CD4-positive, alpha-beta T cell treated with Interleukin-17A for 4 hours (primary cell): ENCODE data around the gene DPM2.

Experiments
- DNase-seq: peaks from one replicate; pipeline ENCODE4 v3.0.0-alpha.2; 2020; ENCODE audit warnings: mixed read lengths

DPM2 gene, protein sequence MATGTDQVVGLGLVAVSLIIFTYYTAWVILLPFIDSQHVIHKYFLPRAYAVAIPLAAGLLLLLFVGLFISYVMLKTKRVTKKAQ

DNA sequence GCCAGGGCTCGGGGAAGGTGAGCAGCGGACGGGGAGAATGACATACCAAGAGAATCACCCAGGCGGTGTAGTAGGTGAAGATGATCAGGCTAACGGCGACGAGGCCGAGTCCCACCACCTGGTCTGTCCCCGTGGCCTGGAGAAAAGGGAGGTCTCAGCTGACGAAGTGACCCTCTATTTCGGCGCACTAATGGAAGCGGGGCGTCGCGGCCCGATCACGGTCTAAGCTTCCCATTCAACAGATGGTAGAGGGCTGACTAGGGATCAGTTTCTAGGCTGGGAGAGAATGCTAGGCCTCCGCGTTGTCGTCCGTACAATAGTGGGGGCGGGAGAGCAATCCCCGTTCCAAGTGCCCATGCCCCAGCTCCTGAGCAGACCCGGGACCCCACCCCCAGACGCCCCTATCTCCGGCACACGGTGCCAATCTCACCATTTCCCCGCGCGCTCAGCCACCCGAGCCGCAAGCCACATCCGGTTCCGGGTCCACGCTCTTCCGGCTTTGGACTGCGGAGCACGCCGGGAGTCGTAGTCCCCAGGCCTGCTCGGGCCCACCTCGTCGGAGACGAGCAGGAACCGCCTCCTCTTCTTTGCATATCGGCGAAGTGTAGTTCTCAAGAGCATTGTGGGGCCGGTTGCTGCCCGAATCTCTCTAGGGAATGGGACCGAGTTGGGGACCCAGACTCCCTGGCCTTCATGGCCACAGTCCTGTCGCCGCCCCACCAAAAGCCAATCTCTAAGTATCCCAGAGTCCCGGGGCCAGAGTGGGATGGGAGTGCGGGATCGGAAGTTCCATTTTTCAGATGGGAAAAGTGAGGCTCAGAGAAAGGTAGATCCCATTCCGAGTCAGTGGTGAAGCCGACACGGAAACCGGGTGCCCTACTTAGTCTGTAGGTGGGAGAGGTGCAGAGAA lies at the start of gene DPM2:
Gene DPM2 (minus strand): TSS at position 467 of the 910 bp plus-strand sequence. CDS start 34 bp downstream, at position 433.
- DNase-seq = peak; percentile 91

DNA sequence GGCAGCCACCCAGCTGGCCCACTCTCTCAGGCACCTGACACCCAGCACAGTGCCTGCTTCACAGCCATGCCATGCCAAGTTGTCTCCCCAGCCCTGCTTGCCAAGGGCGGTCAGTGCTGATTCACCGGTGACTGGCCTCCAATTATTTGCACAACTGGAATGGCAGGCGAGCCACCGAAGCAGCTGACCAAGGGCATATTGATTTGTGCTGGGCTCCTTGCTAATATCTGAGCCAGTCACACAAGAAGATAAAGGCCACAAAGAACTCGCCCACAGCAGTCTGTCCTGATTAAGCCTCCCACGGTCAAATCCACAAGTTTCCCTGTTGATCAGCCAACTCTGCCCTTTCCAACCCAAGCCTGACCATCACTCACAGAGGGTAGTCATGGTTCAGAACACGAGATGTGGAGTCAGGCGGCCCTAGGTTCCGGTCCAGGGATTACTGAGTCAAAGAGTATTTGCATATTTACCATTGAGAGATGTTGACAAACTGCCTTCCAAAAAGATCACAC lies 49.5 kb upstream of the DPM2 start:
- DNase-seq = no peak

DNA sequence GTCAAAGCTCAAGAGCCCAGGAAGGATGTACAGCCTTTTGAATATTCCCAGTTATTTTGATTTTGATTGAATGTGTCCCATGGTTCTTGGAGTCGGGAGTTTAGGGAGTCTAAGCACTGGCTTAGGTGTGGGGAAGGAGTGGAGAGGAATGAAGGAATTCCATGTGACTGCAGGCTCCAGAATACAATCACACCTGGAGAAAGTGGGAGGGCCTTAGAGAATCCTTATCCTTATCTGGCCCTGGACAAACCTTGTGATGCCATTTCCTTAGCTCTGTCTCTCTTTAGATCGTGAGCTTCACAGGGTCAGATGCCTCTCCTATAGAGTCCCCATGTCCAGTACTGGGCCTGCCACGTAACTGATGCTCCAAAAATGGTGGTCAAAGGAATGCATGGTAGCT lies 47.4 kb upstream of the DPM2 start:
- DNase-seq = no peak

DNA sequence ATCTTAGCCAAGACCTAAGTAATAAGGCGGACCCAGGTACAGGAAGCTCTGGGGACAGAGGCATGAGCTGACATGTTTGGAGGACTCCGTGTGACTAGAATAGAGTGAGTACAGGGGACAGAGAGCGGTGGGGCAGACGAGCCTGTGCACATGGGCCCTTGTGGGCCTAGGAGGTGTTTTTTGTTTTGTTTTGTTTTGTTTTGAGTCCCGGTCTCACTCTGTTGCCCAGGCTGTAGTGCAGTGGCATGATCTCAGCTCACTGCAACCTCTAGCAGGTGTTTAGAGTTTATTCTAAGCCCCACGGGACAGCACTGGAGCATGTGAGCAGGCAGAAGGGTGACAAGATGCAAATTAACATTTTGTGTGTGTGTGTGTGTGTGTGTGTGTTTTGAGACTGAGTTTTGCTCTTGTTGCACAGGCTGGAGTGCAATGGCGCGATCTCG lies 46.2 kb upstream of the DPM2 start:
- DNase-seq = peak; percentile 35

DNA sequence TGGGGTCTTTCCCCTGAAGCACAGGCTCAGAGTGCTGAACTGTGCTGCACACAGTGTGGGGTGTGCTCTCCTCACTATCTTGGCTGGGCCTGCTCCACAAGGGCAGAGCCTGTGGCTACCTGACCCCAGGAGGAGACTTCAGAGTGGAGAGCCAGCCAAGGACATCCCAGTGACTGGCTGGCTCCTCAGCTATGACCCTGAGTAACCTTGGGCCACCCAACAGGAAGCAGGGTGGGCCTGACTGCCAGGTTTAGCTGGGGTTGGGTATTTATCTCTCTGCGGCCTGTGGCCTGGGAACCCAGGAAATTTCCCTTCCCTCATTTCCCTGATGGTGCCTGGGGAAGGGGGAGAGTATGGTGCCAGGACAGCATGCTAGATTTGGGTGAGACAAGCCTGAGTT lies 45.3 kb upstream of the DPM2 start:
- DNase-seq = peak; percentile 14

DNA sequence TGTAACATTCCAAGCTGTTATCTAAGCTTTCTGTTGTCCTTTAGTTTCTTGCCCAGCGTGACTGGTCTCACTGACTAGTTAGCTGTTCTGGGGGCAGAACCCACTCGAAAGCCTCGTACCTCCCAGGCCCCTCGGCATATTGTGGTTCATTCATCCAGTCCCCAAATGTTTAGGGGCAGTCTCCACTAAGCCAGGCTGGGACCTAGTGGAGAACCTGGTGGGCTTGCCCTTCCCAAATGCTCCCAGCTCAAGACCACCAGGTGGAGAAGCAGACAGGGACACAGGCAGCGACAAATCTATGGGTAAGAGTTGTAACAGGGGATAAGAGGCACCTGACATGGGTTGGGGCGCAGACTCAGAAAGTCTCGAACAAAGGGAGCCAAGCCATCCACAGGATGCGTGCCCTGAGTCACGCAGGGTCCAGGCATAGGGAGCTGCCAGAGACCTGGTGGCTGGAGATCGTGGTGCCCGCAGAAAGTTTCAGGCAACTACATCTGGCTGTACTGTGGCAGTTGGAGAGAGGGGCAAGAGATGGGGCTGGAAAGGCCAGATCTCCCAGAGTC lies 44.0 kb upstream of the DPM2 start:
- peak; percentile 73 for DNase-seq

DNA sequence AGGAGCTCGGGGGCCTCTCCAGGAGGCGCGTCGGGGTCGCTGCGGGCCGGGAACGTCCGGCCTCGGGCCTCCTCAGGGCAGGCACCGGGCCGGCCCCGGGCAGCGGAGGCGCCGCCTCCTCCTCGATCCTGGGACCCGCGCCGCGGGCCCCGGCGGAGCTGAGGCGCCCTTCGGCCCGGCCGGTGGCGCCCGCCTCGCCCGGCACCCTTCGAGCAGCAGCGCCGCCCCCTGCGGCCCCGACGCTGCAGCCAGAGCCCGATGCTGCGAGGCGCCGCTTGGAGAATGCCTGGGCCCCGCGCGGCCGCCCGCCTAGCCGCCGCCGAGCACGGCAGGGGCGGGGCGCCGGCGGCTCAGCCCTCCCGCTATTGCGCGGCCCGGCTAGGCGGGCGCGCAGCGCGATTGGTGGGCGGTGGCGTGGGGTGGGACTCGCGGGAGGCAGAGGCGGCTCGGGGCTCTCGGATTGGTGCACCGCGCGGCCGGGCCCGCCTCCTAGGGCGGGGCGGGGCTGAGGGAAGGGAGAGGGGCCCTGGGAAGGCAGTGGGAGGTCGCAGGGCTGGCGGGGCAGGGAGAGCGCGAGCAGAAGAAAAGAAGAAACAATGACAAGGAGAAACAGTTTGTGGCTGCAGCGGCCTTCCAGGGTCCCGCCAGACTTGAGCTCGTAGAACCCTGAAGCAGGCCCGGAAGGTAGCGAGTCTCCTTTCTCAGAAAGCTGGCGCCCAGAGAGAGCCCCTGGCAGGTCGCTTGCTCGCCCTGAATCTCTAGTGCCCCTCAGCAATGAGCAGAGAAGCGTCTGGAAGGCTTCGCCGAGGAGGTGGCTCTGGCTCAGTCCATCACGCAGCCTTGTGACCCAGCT lies 43.3 kb upstream of the DPM2 start, which contains the start of gene EEIG1:
Gene EEIG1 (minus strand): TSS at position 284 of the 853 bp plus-strand sequence. CDS start 852 bp downstream, outside the sequence.
- peak; percentile 99 for DNase-seq

DNA sequence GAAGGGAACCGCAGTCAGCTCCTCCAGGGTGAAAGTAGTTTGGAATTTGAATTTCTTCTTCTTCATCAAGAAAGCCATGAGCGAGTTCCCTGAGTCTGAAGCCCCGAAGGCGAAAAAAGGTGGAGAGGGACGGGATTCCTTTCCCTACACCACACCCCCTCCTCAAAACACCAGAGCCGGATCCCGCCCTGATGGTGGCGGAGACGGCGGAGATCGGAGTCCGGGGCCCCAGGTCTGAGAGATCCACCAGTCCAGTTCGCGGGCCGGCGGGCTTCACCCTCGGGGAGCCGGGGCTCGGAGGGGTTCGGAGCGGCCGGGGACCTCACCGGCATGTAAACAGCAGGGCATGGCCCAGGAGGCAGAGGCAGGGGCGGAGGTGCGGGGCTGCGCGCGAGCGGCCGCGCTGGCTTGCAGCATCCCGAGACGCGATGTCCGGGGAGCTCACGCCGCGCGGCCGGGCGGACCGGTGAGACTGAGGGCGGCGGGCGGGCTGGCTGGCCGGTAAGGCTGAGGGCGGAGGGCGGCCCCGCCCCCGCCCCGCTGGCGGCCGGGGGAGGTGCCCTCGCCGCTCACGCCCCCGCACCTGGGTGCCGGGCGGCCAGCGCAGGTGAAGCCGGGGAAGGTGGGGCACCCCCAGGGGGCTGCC lies 42.5 kb upstream of the DPM2 start:
- DNase-seq = peak; percentile 78

DNA sequence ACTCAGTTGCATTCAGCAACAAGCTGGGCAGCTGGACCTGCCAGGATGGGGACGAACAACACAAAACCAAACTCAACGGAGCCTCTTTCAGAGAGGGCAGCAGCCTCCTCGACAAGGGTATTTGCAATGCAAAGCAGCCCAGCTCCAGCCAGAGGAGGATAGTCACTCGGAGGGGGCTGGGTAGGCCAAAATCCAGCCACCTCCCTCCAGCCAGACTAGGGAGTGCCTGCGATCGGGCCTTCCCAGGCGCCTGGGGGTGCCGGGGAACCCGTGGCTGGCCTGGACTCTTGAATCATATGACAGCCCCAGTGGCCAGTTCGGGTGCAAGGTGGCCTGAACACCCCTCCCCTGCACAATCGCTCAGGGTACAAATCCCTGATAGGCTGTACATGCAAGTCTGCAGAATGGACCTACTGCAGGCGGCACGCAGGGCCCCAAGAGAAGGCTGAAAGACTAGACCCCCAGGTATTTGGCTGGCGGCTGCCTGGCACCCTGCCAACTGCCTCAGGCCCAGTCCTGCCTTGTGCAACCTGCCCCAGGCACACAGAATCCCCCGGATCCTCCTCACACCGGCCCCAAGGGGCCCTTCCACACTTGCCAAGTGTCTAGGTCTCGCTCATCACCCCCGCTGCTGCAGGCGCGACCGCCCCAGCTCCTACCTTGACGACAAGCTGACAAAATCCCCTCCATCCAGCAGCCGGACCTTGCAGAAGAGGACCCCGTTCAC lies 41.8 kb upstream of the DPM2 start:
- peak; percentile 60 for DNase-seq

DNA sequence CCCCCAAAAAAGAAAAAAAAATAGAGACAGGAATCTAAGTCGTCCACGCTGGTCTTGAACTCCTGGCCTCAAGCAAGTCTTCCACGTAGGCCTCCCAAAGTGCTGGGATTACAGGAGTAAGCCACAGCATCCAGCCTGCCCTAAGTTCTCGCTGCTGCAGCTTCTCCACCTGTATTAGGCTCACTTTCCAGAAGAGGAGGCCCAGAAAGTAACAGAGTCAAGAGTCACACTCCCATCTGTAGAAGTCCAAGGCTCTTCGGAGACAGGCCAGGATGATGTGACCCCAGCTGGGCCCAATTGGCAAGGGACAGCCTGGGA lies 41.3 kb upstream of the DPM2 start:
- no peak for DNase-seq

DNA sequence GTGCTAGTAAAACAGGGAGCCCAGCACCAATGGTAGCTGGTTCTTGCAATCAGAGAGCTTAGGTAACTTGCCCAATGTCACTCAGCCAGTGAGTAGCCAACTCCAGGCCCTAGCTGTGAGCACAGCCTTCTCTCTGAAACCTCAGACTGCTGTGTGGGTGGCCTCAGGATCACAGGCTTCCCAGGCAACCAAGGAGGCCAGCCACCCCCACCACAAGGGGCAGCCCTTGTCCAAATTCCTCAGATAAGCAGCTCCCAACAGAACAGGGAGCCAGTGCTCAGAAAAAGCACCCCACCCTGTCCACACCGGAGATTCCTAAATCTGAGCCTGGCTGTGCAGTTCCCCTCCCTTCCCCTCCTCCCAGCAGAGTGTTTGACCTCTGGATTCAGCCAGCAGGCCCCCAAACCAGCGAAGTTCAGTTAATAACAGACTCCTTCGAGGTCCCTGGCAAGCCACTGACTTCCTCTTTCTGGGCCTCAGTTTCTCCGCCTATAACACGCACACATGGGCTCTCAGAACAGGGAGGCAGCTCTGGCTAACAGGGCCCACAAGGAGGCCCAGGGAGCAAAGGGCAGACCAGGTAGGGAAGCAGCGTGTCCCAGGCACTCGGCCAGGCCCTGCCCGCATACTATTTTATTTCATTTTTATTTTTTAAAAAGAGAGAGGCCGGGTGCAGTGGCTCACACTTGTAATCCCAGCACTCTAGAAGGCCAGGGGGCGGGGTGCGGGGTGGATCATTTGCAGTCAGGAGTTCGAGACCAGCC lies 40.4 kb upstream of the DPM2 start:
- peak; percentile 41 for DNase-seq

DNA sequence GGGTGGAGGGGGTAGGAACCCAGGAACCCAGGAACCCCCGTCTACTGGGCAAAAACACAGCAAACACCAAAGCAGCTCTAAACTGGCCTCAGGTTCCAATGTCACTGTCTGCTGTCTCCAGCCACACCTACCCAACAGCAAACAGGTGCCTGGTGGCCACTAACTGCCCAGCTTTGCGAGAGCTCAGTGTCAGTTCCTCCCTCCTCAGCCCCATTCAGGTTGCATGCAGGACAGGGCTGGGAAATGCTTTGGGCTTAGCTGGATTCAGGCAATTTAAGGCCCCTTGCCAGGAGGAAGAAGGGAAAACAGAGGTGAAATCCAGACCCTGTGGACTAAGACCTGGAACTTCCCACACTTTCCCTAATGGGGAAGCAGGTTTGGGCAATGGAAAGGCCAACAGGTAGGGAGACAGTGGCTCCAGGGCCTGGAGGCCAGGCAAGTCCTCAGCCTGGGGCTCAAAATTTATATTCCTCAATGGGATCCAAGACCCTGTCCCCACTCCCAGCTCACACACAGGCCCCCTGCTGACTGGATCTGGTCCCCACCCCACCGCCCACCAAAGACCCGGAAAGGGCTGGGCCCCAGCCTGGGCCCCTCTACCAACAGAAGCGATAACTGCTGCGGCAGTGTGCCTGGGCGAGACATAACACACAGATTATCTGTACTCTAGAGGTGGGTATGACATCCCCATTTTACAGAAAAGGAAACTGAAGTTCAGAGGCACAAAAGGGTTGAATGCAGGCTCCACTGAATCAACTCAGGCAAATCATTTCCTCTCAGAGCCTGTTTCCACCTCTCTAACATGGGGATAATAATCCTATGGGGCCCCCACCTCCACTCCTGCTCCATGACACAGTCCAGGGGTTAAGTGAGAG lies 39.6 kb upstream of the DPM2 start:
- peak; percentile 55 for DNase-seq

DNA sequence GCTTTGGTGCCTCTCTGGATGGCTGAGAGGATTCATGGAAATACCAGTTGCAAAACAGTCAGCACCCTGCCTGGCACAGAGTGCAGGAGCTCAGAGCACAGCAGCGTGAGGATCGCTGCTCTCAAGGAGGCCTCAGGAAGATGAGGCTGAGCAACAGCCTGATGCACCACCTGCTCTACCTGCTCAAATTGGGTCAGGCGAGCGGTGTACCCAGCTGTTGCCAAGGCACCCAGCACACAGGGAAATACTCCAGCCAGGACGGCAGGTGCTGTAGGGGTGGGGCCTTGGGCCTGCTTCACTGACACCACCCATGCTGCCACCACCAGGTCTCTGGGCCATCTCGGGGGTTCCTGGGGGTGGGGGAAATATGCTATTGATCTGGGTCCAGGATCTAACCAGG lies 38.8 kb upstream of the DPM2 start:
- peak; percentile 71 for DNase-seq

DNA sequence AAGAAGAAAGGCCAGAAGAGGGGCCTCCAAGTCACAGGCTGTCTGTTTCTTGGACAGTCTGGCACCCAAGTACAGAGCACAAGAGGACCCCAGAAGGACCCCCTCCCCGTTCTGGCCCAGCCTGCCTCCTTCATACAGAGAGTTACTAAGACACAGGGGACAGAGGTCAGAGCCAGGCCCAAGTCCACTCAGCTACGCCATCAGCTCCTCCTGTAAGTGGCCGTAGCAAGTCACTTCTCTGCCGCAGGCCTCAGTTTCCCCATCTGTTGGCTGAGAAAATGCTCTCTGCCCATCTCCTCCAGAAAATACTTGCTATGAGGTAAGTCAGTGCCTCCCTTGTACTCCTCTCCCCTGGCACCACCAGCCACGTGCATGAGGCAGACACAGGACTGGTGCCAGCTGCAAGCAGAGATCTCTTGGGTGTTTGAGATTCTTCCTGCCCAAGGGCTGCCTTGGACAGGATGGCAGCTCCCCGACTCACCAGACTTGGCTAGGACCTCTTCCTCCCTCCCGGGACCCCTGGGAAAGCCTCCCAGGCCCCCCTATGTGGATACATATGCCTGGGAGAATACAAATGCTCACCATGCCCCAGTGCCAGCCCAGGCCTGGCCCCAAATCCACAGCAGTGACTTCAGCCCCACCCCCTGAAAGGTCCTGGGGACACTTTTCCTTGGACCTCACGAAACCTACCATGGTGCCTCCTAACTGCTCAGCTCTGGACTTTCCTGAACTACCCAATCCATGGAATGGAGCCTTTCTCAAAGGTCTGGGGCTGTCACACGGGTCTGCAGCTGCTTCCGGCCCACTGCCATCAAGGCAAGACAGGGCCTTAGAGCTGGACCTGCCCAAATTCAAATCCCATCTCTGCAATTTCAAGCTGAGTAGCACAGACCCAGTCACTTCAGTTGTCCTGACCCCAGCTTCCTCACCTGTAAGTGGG lies 38.0 kb upstream of the DPM2 start:
- peak; percentile 38 for DNase-seq

DNA sequence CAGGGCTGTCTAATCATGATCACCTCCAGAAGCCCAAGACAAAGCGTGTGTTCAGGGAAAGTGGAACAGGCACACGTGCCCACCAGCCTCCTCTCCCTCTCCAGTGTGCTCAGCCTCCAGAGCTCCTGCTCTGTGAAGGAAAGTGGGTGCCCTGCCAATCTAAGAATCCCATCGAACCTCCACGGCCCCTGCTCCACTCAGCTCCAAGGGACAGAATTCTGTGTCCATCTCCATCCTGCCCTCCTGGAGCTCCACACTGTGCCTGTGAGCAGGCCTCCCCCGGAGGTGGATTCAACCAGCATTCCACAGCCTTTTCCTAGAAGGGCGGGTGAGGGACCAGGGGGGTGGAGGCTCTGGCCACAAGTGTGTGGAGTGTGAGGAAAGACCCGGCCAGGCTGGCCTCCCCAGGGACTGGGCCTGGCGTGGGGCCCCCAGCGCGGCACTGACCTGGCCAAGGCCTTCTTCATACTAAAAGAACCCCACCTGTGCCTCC lies 37.2 kb upstream of the DPM2 start:
- DNase-seq = peak; percentile 19

DNA sequence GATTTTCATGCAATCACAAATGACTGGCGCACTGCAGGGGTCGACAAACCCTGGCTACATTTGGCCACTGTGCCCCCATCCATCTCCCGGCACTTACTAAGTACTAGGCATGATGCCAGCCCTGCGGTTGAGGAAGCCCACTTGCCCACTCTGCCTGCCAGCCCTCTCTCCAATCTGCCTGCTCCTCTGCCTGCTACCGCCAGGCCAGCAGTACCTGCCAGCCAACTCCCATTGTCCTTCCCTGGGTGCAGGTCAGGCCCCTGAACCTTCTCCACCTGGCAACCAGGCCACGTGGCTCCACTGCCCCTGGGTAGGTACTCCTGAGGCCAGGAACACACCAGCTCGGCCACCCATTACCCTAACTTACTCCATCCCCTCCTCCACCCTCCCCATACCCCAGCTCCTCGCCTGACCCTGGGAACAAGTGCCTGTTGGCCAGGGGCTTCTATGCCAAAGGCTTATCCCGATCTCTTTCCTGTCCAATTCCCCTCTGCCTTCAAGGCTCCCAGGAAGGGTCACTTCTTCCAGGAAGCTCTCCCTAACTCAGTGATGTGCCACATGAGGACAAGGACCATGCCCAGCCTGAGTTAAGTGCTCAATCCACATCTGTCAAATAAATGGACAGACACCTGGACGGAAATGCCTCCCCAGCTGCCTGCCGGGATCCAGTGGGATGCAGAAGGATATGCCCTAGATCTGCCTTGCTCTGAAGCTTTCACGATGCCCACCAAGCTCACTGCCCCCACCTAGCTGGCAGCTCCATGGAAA lies 36.5 kb upstream of the DPM2 start:
- peak; percentile 37 for DNase-seq

DNA sequence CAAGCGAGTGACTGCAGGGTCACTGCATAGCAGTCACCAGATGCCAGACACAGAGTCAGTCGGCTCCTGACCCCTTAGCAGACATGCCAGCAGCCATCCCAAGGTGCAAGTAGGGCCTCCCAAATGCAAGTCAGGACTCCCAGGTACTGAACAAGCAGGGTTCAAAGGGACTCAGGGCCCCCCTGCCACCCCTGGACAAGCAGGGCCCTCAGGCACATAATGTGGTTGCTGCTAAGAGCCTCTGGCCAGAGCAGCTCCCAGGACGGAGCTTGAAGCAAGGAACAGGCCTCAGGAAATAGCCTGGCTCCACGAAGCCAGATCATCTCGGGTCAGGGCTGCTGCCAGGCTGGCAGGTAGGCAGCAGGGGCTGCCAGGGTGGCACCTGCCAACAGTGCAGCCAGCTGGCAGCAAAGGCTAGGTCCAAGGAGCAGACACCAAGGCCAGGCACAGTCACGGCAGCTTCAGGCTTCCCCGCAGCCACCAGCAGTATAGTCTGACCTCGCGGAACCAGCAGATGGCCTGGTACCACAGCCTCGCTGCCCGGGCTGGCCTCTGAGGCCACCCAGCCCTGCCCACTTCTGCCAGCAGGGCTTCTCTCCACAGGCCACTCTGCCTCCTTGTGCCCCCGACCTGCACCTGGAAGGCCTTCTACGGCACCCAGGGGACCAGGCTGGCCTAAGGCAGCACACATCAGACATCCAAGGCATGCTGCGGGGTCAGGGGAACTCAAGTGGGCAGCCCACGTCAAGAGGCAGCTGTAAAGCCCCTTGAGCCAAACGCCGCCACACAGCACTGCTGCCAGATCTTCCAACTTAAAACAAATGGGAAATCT lies 35.7 kb upstream of the DPM2 start:
- DNase-seq = peak; percentile 38
